GM21528 (cell line): Measurements from ENCODE around the gene DMRTA2.
A peak's percentile ranks its signal among the peaks of the same experiment; 100 is the strongest.
"Not testable (repeated sequence)": the region's sequence is repeated elsewhere in the genome, so short reads cannot be mapped to it uniquely, and the experiment has no call there.

Experiments used
- ATAC-seq: cut with Tn5 transposase; IDR thresholded peaks from one replicate; pipeline ENCODE4 v1.9.1; 2021; ENCODE audit warnings: mild to moderate bottlenecking, moderate library complexity; ENCODE audit not compliant: unreplicated experiment, low FRiP score

Gene DMRTA2

DNA sequence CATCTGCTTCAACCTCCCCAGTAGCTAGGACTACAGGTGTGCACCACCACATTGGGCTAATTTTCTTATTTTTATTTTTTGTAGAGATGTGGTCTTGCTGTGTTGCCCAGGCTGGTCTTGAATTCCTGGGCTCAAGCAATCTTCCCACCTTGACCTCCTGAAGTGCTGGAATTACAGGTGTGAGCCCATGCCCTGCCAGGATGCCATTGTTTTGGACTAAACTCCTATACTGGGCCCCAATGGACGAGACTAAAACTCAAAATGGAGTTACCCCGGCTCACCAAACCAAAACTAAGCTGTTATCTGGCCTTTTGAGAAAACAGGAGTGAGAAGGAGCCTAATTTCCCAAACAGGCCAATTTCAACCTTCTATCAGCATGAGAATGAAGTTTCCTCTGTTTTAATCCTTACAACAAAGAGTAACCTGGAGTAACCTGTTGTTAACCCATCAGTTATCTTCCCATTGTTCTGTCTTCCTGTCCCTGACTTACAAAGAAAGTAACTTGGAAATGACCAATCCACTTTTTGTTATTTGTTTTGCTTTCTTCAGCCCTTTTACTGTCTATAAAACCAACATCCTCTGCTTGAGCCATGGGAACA, 29.6 kb downstream of the DMRTA2 start:
- ATAC-seq = no peak

DNA sequence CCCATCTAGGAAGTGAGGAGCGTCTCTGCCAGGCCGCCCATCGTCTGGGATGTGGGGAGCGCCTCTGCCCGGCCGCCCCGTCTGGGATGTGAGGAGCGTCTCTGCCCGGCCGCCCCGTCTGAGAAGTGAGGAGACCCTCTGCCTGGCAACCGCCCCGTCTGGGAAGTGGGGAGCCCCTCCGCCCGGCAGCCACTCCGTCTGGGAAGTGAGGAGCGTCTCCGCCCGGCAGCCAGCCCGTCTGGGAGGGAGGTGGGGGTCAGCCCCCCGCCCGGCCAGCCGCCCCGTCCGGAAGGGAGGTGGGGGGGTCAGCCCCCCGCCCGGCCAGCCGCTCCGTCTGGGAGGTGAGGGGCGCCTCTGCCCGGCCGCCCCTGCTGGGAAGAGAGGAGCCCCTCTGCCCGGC, 41.7 kb downstream of the DMRTA2 start:
- not testable (repeated sequence) for ATAC-seq

DNA sequence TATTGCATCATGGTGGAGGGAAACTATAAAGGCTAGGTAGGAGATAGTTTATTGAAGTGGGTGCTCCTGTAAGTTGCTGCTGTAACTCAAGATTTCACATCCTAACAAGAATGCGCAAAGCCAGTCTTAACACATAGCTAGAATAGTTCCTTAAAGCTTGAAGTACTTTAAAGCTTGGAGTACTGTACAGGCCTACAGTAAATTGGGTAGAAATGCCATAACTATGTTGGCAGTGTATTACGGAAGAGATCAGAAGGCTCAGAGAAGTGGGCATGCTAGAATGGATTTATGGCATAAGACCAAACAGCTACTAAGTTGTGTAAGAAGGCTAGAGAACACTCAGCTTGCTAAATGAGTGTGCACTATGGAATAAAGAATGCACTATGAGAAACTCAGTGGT, 44.5 kb downstream of the DMRTA2 start:
- ATAC-seq = no peak

DNA sequence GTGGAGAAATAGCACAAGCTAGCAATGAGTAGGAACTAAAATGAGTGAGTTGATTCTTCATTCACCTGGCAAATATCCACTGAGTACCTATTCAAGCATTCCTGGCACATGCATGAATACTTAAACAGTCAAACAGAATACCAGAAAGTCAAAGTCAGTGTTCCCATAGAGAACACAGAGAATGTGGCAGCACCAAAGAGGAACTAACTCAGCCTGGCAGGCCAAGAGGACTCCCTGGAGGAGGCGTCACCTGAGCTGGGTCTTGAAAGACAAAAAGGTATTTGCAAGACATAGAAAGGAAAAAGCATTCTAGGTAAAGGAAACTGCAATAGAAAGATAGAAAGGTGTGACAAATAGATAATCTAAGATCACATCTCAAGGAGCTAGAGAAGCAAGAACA, 49.7 kb downstream of the DMRTA2 start:
- ATAC-seq = no peak

DNA sequence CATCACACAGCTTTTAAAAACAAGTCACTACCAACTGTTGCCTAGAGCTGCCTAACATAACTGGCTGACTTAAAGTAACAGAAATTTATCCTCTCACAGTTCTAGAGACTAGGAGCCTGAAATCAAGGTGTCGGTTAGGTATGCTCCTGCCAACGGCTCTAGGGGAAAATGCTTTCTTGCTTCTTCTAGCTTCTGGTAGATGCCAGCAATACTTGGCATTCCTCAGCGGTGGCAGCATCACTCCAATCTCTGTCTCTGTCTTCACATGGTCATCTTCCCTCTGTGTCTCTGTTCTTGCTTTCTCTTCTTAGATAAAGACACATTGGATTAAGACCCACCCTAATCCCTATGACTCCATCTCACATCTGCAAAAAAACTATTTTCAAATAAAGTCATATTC, 51.5 kb downstream of the DMRTA2 start:
- ATAC-seq = no peak

- no peak for ATAC-seq
These were observed 53.4 kb downstream of the DMRTA2 start for GRCh38 chr1:50369830-50370229.

DNA sequence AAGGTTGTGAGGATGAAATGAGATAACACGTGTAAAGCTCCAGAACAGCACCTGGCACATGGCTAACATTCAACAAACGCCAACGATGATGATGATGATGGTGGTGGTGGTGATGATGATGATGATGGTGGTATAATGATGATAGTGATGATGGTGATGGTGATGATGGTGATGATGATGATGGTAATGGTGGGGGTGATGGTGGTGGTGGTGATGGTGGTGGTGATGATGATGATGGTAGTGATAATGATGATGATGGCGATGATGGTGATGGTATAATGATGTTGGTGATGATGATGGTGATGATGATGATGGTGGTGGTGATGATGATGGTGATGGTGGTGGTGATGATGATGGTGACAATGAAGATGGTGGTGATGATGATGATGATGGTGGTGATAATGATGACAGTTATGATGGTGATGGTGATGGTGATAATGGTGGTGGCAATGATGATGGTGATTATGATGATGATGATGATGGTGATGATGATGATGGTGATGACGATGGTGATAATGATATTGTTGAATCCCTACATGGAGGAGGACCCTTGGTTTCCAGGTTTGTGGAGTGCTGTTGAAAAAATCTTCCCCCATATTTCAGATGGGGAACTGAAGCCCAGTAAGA, 54.1 kb downstream of the DMRTA2 start:
- no peak for ATAC-seq

GRCh38 chr1:50368179-50369007, 54.9 kb downstream of the DMRTA2 start:
- peak; percentile 58 for ATAC-seq
